ENCODE measurements around the gene GGACT. TPM values are rescaled to one million over a fixed set of nuclear protein-coding genes. Genes with fewer than 3 reads are reported as not detected.
"Not testable (repeated sequence)": the region's sequence is repeated elsewhere in the genome, so short reads cannot be mapped to it uniquely, and the experiment has no call there.

GGACT gene
- total RNA-seq, 2 experiments from 2014 or later = 3.1 to 3.5 TPM

DNA sequence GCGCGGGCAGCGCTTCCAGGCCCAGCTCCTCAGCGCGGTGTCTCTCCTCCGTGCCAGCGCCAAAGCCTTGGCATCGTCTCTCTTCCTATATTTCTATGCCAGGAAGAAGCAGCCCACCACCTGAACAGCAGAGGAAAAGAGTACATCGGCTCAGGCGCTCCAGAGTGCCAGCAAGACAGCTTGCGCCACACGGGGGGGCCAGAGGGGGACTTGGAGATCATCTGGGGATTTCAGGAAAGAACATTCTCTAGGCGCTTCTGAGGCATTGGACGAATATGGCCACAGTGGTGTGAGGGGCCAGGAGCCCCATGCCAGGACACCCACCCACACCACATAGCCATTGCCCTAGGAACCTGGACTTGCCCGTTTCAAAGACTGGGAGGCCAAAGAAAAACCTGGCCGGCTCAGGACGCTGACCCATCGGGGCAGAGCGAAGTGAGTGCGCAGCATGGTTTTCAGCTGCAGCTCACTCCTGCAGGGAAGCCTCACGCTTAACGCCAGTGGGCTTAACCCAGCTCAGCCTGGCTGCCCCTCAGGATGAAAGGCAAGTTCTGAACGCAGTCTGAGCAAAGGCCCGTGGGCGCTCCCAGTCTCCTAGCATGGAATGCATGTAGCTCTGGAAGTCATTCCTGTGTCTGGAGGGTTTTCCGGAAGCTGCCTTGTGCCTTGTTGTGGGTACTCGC lies 62.1 kb downstream of the GGACT start:
- POLR2A ChIA-PET = no interaction called here
- CTCF ChIA-PET = no interaction called here

GRCh38 chr13:100525453-100526317 lies 62.9 kb downstream of the GGACT start:
- ChIA-PET CTCF (interaction anchor here (2.7 kb wide), 1 partner anchor 10 kb away, joined by 12 read pairs; no protein-coding TSS in a partner anchor), POLR2A (no interaction called here)
- Mint-ChIP-seq H3K27me3 (ENCODE audit: low read depth) (no peaks in the 10 kb centered on the region), H3K36me3 (ENCODE audit: low read depth) (no peaks in the 10 kb centered on the region), H3K9me3 (ENCODE audit: insufficient read depth) (no peaks in the 10 kb centered on the region), H3K4me1 (ENCODE audit: low read depth) (peaks cover 14% of the 10 kb centered on the region), H3K27ac (no peak overlapping the region), H3K4me3 (no peak overlapping the region)
- no peak for DNase-seq
- no peak for ATAC-seq

More for the DNA sequence above, 62.1 kb downstream of the GGACT start:
- H3K9me3 Mint-ChIP-seq (ENCODE audit: insufficient read depth) = no peaks in the 10 kb centered on the region
- peaks cover 12% of the 10 kb centered on the region for H3K4me1 Mint-ChIP-seq (ENCODE audit: low read depth)
- H3K36me3 Mint-ChIP-seq (ENCODE audit: low read depth) = no peaks in the 10 kb centered on the region
- H3K27me3 Mint-ChIP-seq (ENCODE audit: low read depth) = no peaks in the 10 kb centered on the region
- H3K4me3 Mint-ChIP-seq = no peak overlapping the region
- DNase-seq = no peak
- no peak for ATAC-seq
- no peak overlapping the region for H3K27ac Mint-ChIP-seq

GRCh38 chr13:100524688-100525087 lies 63.9 kb downstream of the GGACT start:
- H3K4me3 Mint-ChIP-seq; H3K27ac Mint-ChIP-seq; DNase-seq; POLR2A ChIA-PET; H3K27me3 Mint-ChIP-seq (ENCODE audit: low read depth); ATAC-seq; H3K9me3 Mint-ChIP-seq (ENCODE audit: insufficient read depth); H3K36me3 Mint-ChIP-seq (ENCODE audit: low read depth): not testable (repeated sequence)
- CTCF ChIA-PET = interaction anchor here (2.7 kb wide), 1 partner anchor 9 kb away, joined by 12 read pairs; no protein-coding TSS in a partner anchor
- peaks cover 14% of the 10 kb centered on the region for H3K4me1 Mint-ChIP-seq (ENCODE audit: low read depth)

- DNase-seq (no peak), ATAC-seq (no peak)
- Mint-ChIP-seq H3K4me3 (no peak overlapping the region), H3K4me1 (ENCODE audit: low read depth) (peaks cover 14% of the 10 kb centered on the region), H3K27ac (no peak overlapping the region), H3K27me3 (ENCODE audit: low read depth) (no peaks in the 10 kb centered on the region), H3K36me3 (ENCODE audit: low read depth) (no peaks in the 10 kb centered on the region), H3K9me3 (ENCODE audit: insufficient read depth) (no peaks in the 10 kb centered on the region)
- ChIA-PET POLR2A (no interaction called here), CTCF (interaction anchor here (2.7 kb wide), 1 partner anchor 9 kb away, joined by 12 read pairs; no protein-coding TSS in a partner anchor)
These were observed 64.6 kb downstream of the GGACT start for GRCh38 chr13:100523981-100524386.

GRCh38 chr13:100523411-100523810 lies 65.2 kb downstream of the GGACT start:
- no peak overlapping the region for H3K4me3 Mint-ChIP-seq
- H3K36me3 Mint-ChIP-seq (ENCODE audit: low read depth) = no peaks in the 10 kb centered on the region
- H3K27ac Mint-ChIP-seq = no peak overlapping the region
- H3K27me3 Mint-ChIP-seq (ENCODE audit: low read depth) = no peaks in the 10 kb centered on the region
- H3K4me1 Mint-ChIP-seq (ENCODE audit: low read depth) = peaks cover 14% of the 10 kb centered on the region
- CTCF ChIA-PET = interaction anchor here (1.2 to 2.7 kb wide), 2 partner anchors 8 to 866 kb away, joined by 3 to 12 read pairs; no protein-coding TSS in a partner anchor
- ATAC-seq (no peak), DNase-seq (no peak)
- H3K9me3 Mint-ChIP-seq (ENCODE audit: insufficient read depth) = no peaks in the 10 kb centered on the region
- POLR2A ChIA-PET = no interaction called here

GRCh38 chr13:100522618-100523309 lies 65.8 kb downstream of the GGACT start:
- H3K36me3 Mint-ChIP-seq (ENCODE audit: low read depth) = no peaks in the 10 kb centered on the region
- no peaks in the 10 kb centered on the region for H3K27me3 Mint-ChIP-seq (ENCODE audit: low read depth)
- no peaks in the 10 kb centered on the region for H3K9me3 Mint-ChIP-seq (ENCODE audit: insufficient read depth)
- H3K4me3 Mint-ChIP-seq = no peak overlapping the region
- H3K4me1 Mint-ChIP-seq (ENCODE audit: low read depth) = peaks cover 15% of the 10 kb centered on the region
- DNase-seq (no peak), ATAC-seq (no peak)
- ChIA-PET POLR2A (no interaction called here), CTCF (interaction anchor here (1.2 to 2.7 kb wide), 2 partner anchors 8 to 866 kb away, joined by 3 to 12 read pairs; no protein-coding TSS in a partner anchor)
- H3K27ac Mint-ChIP-seq = no peak overlapping the region

- POLR2A ChIA-PET = no interaction called here
- CTCF ChIA-PET = no interaction called here
- no peaks in the 10 kb centered on the region for H3K9me3 Mint-ChIP-seq (ENCODE audit: insufficient read depth)
These were observed 66.6 kb downstream of the GGACT start for GRCh38 chr13:100521851-100522617.

DNA sequence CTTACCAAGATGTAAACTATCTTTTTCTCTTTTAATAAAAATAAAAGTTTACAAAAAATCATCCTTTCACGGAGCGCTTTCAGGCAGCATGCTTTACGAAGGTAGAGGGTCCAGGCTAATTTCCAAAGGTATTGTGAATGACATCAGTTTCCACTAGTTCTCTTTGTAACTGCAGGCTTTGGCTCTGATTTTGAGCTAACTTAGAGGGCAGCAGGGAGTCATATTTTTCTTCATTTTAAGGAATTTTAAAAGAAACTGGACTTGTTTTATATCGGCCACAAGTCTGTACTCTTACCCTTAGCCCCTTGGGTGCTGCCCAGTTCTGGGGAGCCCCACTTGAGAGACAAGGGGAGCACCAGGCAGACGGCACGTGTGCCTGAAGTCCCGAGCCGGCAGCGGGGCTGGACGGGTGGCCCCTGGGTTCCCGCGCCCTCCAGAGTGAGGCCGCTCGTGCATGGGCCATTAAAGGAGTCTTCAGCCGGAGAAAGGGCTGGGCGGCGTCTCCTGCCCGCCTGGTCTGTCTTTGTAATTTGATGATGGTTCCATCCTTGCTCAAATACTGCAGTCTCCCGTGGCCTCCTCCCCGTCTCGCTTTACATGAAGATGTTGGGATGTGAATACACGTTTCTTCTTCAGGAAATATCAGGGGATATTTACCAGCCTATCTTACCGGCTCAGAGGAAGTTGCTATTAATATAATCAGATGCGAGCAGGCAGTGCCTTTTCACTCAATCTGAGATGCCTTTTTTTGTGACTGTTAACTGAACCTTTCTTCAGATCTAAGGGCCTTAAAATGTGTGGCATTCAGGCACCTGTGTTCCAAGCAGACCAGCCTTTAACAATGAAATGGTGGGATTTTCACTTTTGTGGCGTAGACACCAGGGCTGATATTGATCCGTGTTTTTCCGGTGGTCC lies 67.4 kb downstream of the GGACT start:
- CTCF ChIA-PET = no interaction called here
- POLR2A ChIA-PET = no interaction called here
- ATAC-seq (peak; percentile 15), DNase-seq (no peak)
- H3K36me3 Mint-ChIP-seq (ENCODE audit: low read depth) = no peaks in the 10 kb centered on the region
- H3K4me1 Mint-ChIP-seq (ENCODE audit: low read depth) = peaks cover 17% of the 10 kb centered on the region
- no peaks in the 10 kb centered on the region for H3K27me3 Mint-ChIP-seq (ENCODE audit: low read depth)
- H3K9me3 Mint-ChIP-seq (ENCODE audit: insufficient read depth) = no peaks in the 10 kb centered on the region
- no peak overlapping the region for H3K27ac Mint-ChIP-seq
- peak overlapping the region; percentile 9 for H3K4me3 Mint-ChIP-seq

More at GRCh38 chr13:100521851-100522617, 66.6 kb downstream of the GGACT start:
- Mint-ChIP-seq H3K36me3 (ENCODE audit: low read depth) (no peaks in the 10 kb centered on the region), H3K4me3 (peak overlapping the region; percentile 9), H3K27me3 (ENCODE audit: low read depth) (no peaks in the 10 kb centered on the region), H3K27ac (no peak overlapping the region), H3K4me1 (ENCODE audit: low read depth) (peaks cover 17% of the 10 kb centered on the region)
- DNase-seq = peak; percentile 33
- ATAC-seq = peak; percentile 68

- no peak for ATAC-seq
- ChIA-PET CTCF (interaction anchor here (0.6 kb wide), 1 partner anchor 1292 kb away, joined by 3 read pairs; no protein-coding TSS in a partner anchor), POLR2A (no interaction called here)
- no peaks in the 10 kb centered on the region for H3K36me3 Mint-ChIP-seq (ENCODE audit: low read depth)
- DNase-seq = no peak
- H3K4me1 Mint-ChIP-seq (ENCODE audit: low read depth) = peaks cover 17% of the 10 kb centered on the region
- H3K27me3 Mint-ChIP-seq (ENCODE audit: low read depth) = no peaks in the 10 kb centered on the region
- no peak overlapping the region for H3K27ac Mint-ChIP-seq
- no peaks in the 10 kb centered on the region for H3K9me3 Mint-ChIP-seq (ENCODE audit: insufficient read depth)
- no peak overlapping the region for H3K4me3 Mint-ChIP-seq
These were observed 69.0 kb downstream of the GGACT start for GRCh38 chr13:100519626-100520025.

DNA sequence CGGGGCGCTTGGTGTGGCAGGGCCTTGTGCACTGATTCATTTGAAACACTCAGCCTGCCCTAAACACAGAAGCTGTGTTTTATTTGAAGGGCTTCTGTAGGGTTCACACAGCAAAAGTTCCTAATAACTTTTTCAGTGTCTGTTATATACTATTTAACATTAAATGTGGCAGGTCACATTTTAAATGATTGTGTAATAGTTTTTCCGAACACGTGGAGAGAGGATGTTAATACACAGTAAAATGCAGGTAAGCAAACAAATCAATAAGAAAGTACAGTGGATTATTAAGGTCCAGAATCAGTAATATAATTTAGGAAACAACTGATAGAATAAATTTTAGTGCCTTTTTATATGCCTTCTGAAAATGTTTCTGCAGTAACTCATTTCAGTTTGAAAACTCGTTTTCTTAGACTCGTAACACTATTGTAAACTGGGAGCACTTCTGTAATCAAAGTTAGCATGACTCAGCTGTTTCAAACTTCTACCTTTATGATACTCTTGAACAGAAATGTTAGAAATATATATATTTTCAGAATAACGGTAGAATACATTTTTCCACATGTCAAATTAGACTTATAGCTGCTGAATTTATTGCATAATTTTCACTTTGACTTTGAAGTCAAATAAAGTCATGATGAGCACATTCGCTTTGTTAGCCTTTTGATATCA lies 70.1 kb downstream of the GGACT start:
- no peak overlapping the region for H3K4me3 Mint-ChIP-seq
- no peak for DNase-seq
- ChIA-PET POLR2A (no interaction called here), CTCF (interaction anchor here (0.7 to 1.3 kb wide), 2 partner anchors 424 to 862 kb away, joined by 3 to 4 read pairs; no protein-coding TSS in a partner anchor)
- no peaks in the 10 kb centered on the region for H3K9me3 Mint-ChIP-seq (ENCODE audit: insufficient read depth)
- peaks cover 17% of the 10 kb centered on the region for H3K4me1 Mint-ChIP-seq (ENCODE audit: low read depth)
- no peaks in the 10 kb centered on the region for H3K36me3 Mint-ChIP-seq (ENCODE audit: low read depth)
- H3K27ac Mint-ChIP-seq = no peak overlapping the region
- no peak for ATAC-seq
- no peaks in the 10 kb centered on the region for H3K27me3 Mint-ChIP-seq (ENCODE audit: low read depth)

Measured in activated CD8-positive, alpha-beta T cell treated with anti-CD3 and anti-CD28 coated beads, Interleukin-2, amount 10 ng/mL, durations not matched to agents 7 days and 5 days (primary cell).